ENCODE results near the gene C19orf73.
A peak's percentile ranks its signal among the peaks of the same experiment; 100 is the strongest.

The C19orf73 gene

GRCh38 chr19:49114630-49115363 is 4.1 kb downstream of the C19orf73 start (continued):
- TF ChIP-seq CSDC2 (CRISPR knock-in tag; IDR thresholded peaks at IDR 0.05): no peak

- TF ChIP-seq CSRNP3 (CRISPR knock-in tag; IDR thresholded peaks at IDR 0.05) (no peak), ISL1 (CRISPR knock-in tag; IDR thresholded peaks at IDR 0.05) (no peak), ZFP30 (CRISPR knock-in tag; IDR thresholded peaks at IDR 0.05) (no peak), ARNTL (CRISPR knock-in tag; IDR thresholded peaks at IDR 0.05; ENCODE audit: borderline replicate concordance, low read depth) (no peak), ESRRG (CRISPR knock-in tag; IDR thresholded peaks at IDR 0.05) (no peak), PATZ1 (CRISPR knock-in tag; IDR thresholded peaks at IDR 0.05; ENCODE audit: borderline replicate concordance) (no peak)
- ATAC-seq: peak; percentile 60
Observed at GRCh38 chr19:49113762-49114629, 4.9 kb downstream of the C19orf73 start, which contains the start of gene LIN7B. Gene LIN7B, plus strand, starts transcription at chr19:49114370. Its CDS starts 35 bp downstream, at chr19:49114405.

GRCh38 chr19:49111218-49111998 is 7.5 kb downstream of the C19orf73 start:
- no peak for ATAC-seq
- TF ChIP-seq ZFP3 (CRISPR knock-in tag; IDR thresholded peaks at IDR 0.05) (no peak), TCF4 (CRISPR knock-in tag; IDR thresholded peaks at IDR 0.05; ENCODE audit: borderline replicate concordance) (no peak), GLIS3 (CRISPR knock-in tag; IDR thresholded peaks at IDR 0.05) (no peak), CREB5 (CRISPR knock-in tag; IDR thresholded peaks at IDR 0.05; ENCODE audit: low read depth) (no peak), CSDC2 (CRISPR knock-in tag; IDR thresholded peaks at IDR 0.05) (no peak), TSHZ2 (CRISPR knock-in tag; IDR thresholded peaks at IDR 0.05) (no peak), ZC3H10 (CRISPR knock-in tag; IDR thresholded peaks at IDR 0.05) (no peak), ZNF8 (CRISPR knock-in tag; IDR thresholded peaks at IDR 0.05) (no peak), CSRNP3 (CRISPR knock-in tag; IDR thresholded peaks at IDR 0.05) (no peak), ZFP30 (CRISPR knock-in tag; IDR thresholded peaks at IDR 0.05) (no peak), PATZ1 (CRISPR knock-in tag; IDR thresholded peaks at IDR 0.05; ENCODE audit: borderline replicate concordance) (no peak)
